ENCODE data around the gene PRXL2C.

DNA sequence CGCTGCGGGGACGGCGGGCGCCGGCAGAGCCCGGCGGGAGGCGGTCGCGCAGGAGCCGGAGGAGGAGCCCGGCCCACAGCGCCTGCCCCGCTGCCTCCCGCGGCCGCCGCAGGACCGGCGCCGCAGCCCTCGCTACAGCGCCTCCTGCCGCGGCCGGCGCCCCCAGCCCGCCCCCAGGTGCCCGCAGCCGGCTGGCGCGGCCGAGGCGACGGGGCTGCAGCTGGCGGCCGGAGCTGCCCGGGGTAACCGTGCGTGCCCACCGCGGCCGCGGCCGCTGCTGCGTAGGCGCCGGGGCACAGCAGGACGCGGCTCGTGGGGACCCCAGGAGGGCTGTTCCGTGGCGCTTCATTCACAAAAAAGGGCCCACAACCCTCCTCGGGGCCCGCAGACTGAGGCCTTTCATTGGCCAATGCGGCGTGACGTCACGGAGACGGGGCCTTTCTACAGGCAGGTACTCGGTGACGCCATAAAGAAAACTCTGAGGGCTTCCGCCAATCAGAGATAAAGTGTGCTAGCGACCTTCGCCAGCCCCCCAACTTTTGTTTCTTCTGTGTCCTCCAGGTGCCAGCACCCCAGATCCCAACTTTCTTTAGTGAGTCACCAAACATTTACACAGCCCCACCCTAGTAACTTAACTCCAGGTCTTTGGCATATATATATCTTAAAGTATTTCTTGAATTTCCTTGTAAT, 35.5 kb downstream of the PRXL2C start, which contains the start of gene CDC14B:
- TF ChIP-seq, protein P1, sequence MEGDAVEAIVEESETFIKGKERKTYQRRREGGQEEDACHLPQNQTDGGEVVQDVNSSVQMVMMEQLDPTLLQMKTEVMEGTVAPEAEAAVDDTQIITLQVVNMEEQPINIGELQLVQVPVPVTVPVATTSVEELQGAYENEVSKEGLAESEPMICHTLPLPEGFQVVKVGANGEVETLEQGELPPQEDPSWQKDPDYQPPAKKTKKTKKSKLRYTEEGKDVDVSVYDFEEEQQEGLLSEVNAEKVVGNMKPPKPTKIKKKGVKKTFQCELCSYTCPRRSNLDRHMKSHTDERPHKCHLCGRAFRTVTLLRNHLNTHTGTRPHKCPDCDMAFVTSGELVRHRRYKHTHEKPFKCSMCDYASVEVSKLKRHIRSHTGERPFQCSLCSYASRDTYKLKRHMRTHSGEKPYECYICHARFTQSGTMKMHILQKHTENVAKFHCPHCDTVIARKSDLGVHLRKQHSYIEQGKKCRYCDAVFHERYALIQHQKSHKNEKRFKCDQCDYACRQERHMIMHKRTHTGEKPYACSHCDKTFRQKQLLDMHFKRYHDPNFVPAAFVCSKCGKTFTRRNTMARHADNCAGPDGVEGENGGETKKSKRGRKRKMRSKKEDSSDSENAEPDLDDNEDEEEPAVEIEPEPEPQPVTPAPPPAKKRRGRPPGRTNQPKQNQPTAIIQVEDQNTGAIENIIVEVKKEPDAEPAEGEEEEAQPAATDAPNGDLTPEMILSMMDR (IDR thresholded peaks at IDR 0.05; ENCODE audit: insufficient read depth, low read length) = no peak
- no peak for TF ChIP-seq POLR2AphosphoS5 (IDR thresholded peaks at IDR 0.05; ENCODE audit: low read depth)

Data from HL-60 (cell line).